ENCODE measurements around the gene NTPCR.

Gene NTPCR

DNA sequence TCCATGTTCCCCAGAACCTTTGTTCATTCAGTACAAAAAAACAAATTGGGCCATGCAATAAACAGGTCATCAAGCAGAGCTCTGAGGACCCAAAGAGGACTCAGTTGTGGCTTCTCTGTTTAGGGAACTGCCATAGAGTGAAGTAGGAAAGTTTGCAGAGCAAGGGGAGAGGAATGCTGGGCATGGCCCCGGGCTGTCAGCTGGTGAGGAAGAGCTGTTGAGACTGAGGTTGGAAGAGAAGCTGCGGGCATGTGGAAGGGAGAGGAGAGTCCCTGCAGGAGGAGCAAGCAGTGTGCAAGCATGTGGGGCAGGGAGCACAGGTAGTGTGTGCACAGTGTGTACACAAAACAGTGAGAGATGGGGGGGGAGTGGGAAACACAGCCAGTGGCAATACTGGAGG lies 71.8 kb downstream of the NTPCR start:
- DNase-seq (no peak), ATAC-seq (ENCODE audit: insufficient read depth, low read depth) (no peak)
- H3K9ac ChIP-seq (ENCODE audit: low read depth, low read length), result no peak overlapping the region
- H3K4me2 ChIP-seq (ENCODE audit: insufficient read depth, low read length), result no peak overlapping the region
- TF ChIP-seq EZH2 (IDR thresholded peaks at IDR 0.05; ENCODE audit: borderline replicate concordance, low read depth, low read length, severe bottlenecking), result no peak
- TF ChIP-seq CTCF (IDR thresholded peaks at IDR 0.05; ENCODE audit: borderline replicate concordance, extremely low read depth, low read length, poor library complexity, severe bottlenecking), result no peak
- H2AFZ ChIP-seq (ENCODE audit: low read depth, low read length), result no peak overlapping the region
- H3K79me2 ChIP-seq (ENCODE audit: insufficient read depth, low read length), result no peaks in the 10 kb centered on the region
- H3K27ac ChIP-seq (ENCODE audit: low read length), result no peak overlapping the region
- peaks cover 42% of the 10 kb centered on the region for H3K4me1 ChIP-seq (ENCODE audit: insufficient read depth, low read length)
- peaks cover 7% of the 10 kb centered on the region; the same call in 1 of the 2 replicates for H3K36me3 ChIP-seq (ENCODE audit: insufficient read depth, low read length)
- no peaks in the 10 kb centered on the region for H3K9me3 ChIP-seq (ENCODE audit: insufficient read depth, low read length, severe bottlenecking)
- H3K27me3 ChIP-seq (ENCODE audit: insufficient read depth, low read length, poor library complexity), result no peaks in the 10 kb centered on the region
- no peak overlapping the region for H3K4me3 ChIP-seq (ENCODE audit: low read depth in 1 of 2, low read length in 2 of 2)
- no peaks in the 10 kb centered on the region for H4K20me1 ChIP-seq (ENCODE audit: insufficient read depth, low read length)

DNA sequence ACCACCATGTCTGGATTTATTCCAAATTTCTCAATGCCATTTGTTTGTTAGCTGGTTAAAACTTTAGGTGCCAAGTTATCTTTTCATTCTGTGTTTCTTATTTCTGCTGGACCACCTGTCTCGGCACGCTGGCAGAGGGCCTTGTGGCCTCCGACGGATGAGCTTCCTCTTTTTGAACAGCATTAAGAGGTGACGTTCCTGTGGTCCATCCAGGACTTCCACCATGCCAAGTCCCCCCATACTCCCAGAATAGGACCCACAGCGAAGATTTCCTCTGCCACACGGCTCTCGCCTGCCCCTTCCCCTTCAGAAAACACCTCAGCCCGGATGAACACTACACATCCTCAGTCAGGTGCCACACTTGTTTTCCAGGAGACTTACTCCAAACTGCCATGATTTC lies 73.8 kb downstream of the NTPCR start:
- H3K9ac ChIP-seq (ENCODE audit: low read depth, low read length), result no peak overlapping the region
- no peak for ATAC-seq (ENCODE audit: insufficient read depth, low read depth)
- H2AFZ ChIP-seq (ENCODE audit: low read depth, low read length), result no peak overlapping the region
- no peak for DNase-seq
- TF ChIP-seq EZH2 (IDR thresholded peaks at IDR 0.05; ENCODE audit: borderline replicate concordance, low read depth, low read length, severe bottlenecking) (no peak), CTCF (IDR thresholded peaks at IDR 0.05; ENCODE audit: borderline replicate concordance, extremely low read depth, low read length, poor library complexity, severe bottlenecking) (no peak)
- peaks cover 5% of the 10 kb centered on the region; the same call in 1 of the 2 replicates for H3K36me3 ChIP-seq (ENCODE audit: insufficient read depth, low read length)
- no peaks in the 10 kb centered on the region for H3K79me2 ChIP-seq (ENCODE audit: insufficient read depth, low read length)
- H3K9me3 ChIP-seq (ENCODE audit: insufficient read depth, low read length, severe bottlenecking), result no peaks in the 10 kb centered on the region
- peaks cover 23% of the 10 kb centered on the region for H3K4me1 ChIP-seq (ENCODE audit: insufficient read depth, low read length)
- H3K4me2 ChIP-seq (ENCODE audit: insufficient read depth, low read length), result no peak overlapping the region
- no peaks in the 10 kb centered on the region for H3K27me3 ChIP-seq (ENCODE audit: insufficient read depth, low read length, poor library complexity)
- no peaks in the 10 kb centered on the region for H4K20me1 ChIP-seq (ENCODE audit: insufficient read depth, low read length)
- H3K4me3 ChIP-seq (ENCODE audit: low read depth in 1 of 2, low read length in 2 of 2), result no peak overlapping the region
- no peak overlapping the region for H3K27ac ChIP-seq (ENCODE audit: low read length)

GRCh38 chr1:233025157-233025556 lies 74.7 kb downstream of the NTPCR start:
- Histone ChIP-seq H3K36me3 (ENCODE audit: insufficient read depth, low read length) (0 out of 2 replicates have a peak, but pooled peaks cover 3% of the 10 kb centered on the region), H2AFZ (ENCODE audit: low read depth, low read length) (no peak overlapping the region), H3K9me3 (ENCODE audit: insufficient read depth, low read length, severe bottlenecking) (no peaks in the 10 kb centered on the region), H3K4me2 (ENCODE audit: insufficient read depth, low read length) (no peak overlapping the region), H3K4me3 (ENCODE audit: low read depth in 1 of 2, low read length in 2 of 2) (no peak overlapping the region), H3K4me1 (ENCODE audit: insufficient read depth, low read length) (peaks cover 13% of the 10 kb centered on the region), H3K27ac (ENCODE audit: low read length) (no peak overlapping the region), H3K79me2 (ENCODE audit: insufficient read depth, low read length) (no peaks in the 10 kb centered on the region), H3K27me3 (ENCODE audit: insufficient read depth, low read length, poor library complexity) (no peaks in the 10 kb centered on the region), H4K20me1 (ENCODE audit: insufficient read depth, low read length) (no peaks in the 10 kb centered on the region), H3K9ac (ENCODE audit: low read depth, low read length) (no peak overlapping the region)
- ATAC-seq (ENCODE audit: insufficient read depth, low read depth) (no peak; the same call in 2 of the 3 replicates), DNase-seq (peak; percentile 39)
- TF ChIP-seq EZH2 (IDR thresholded peaks at IDR 0.05; ENCODE audit: borderline replicate concordance, low read depth, low read length, severe bottlenecking) (no peak), CTCF (IDR thresholded peaks at IDR 0.05; ENCODE audit: borderline replicate concordance, extremely low read depth, low read length, poor library complexity, severe bottlenecking) (peak; percentile 68)

GRCh38 chr1:233025567-233025966 lies 75.2 kb downstream of the NTPCR start:
- no peak for DNase-seq
- no peak for ATAC-seq (ENCODE audit: insufficient read depth, low read depth)
- no peak overlapping the region for H3K4me2 ChIP-seq (ENCODE audit: insufficient read depth, low read length)

More at GRCh38 chr1:233025567-233025966, 75.2 kb downstream of the NTPCR start:
- Histone ChIP-seq H3K9ac (ENCODE audit: low read depth, low read length) (no peak overlapping the region), H4K20me1 (ENCODE audit: insufficient read depth, low read length) (no peaks in the 10 kb centered on the region), H3K36me3 (ENCODE audit: insufficient read depth, low read length) (0 out of 2 replicates have a peak, but pooled peaks cover 3% of the 10 kb centered on the region), H3K79me2 (ENCODE audit: insufficient read depth, low read length) (no peaks in the 10 kb centered on the region), H3K9me3 (ENCODE audit: insufficient read depth, low read length, severe bottlenecking) (no peaks in the 10 kb centered on the region), H3K27ac (ENCODE audit: low read length) (no peak overlapping the region), H3K27me3 (ENCODE audit: insufficient read depth, low read length, poor library complexity) (no peaks in the 10 kb centered on the region), H3K4me1 (ENCODE audit: insufficient read depth, low read length) (peaks cover 9% of the 10 kb centered on the region), H3K4me3 (ENCODE audit: low read depth in 1 of 2, low read length in 2 of 2) (no peak overlapping the region), H2AFZ (ENCODE audit: low read depth, low read length) (no peak overlapping the region)
- TF ChIP-seq EZH2 (IDR thresholded peaks at IDR 0.05; ENCODE audit: borderline replicate concordance, low read depth, low read length, severe bottlenecking), result no peak
- TF ChIP-seq CTCF (IDR thresholded peaks at IDR 0.05; ENCODE audit: borderline replicate concordance, extremely low read depth, low read length, poor library complexity, severe bottlenecking), result no peak

Measured in DND-41 (cell line).